HG03469 (cell line): Measurements from ENCODE around the gene C10orf105.

Source experiments
- ATAC-seq: cut with Tn5 transposase; IDR thresholded peaks from one replicate; pipeline ENCODE4 v1.9.1; 2021; ENCODE audit warnings: mild to moderate bottlenecking, moderate library complexity, moderate number of reproducible peaks; ENCODE audit not compliant: unreplicated experiment

Gene C10orf105

GRCh38 chr10:71752391-71753090, 33.0 kb upstream of the C10orf105 start:
- ATAC-seq = no peak

- ATAC-seq = no peak
These were observed 32.1 kb upstream of the C10orf105 start for GRCh38 chr10:71751515-71752224.

GRCh38 chr10:71750986-71751385, 31.4 kb upstream of the C10orf105 start:
- no peak for ATAC-seq

- ATAC-seq = no peak
These were observed 30.7 kb upstream of the C10orf105 start for GRCh38 chr10:71750124-71750841.

GRCh38 chr10:71749396-71749795, 29.8 kb upstream of the C10orf105 start:
- ATAC-seq = no peak

- ATAC-seq = no peak
These were observed 29.2 kb upstream of the C10orf105 start for GRCh38 chr10:71748671-71749191.

- no peak for ATAC-seq
These were observed 28.3 kb upstream of the C10orf105 start for GRCh38 chr10:71747551-71748523.

- no peak for ATAC-seq
These were observed 27.5 kb upstream of the C10orf105 start for GRCh38 chr10:71747039-71747531.

- no peak for ATAC-seq
These were observed 26.9 kb upstream of the C10orf105 start for GRCh38 chr10:71746344-71747037.

- ATAC-seq = no peak
These were observed 26.2 kb upstream of the C10orf105 start for GRCh38 chr10:71745664-71746250.

- ATAC-seq = no peak
These were observed 25.5 kb upstream of the C10orf105 start for GRCh38 chr10:71744897-71745663.

GRCh38 chr10:71743866-71744265, 24.3 kb upstream of the C10orf105 start:
- no peak for ATAC-seq

GRCh38 chr10:71743089-71743838, 23.7 kb upstream of the C10orf105 start:
- no peak for ATAC-seq

- no peak for ATAC-seq
These were observed 22.9 kb upstream of the C10orf105 start for GRCh38 chr10:71742301-71743088.

GRCh38 chr10:71741671-71742070, 22.1 kb upstream of the C10orf105 start:
- no peak for ATAC-seq

- no peak for ATAC-seq
These were observed 21.5 kb upstream of the C10orf105 start for GRCh38 chr10:71741029-71741428.

- ATAC-seq = no peak
These were observed 20.6 kb upstream of the C10orf105 start for GRCh38 chr10:71740069-71740653.
